ENCODE results near the gene ZFAND3. TPM values are rescaled to one million over a fixed set of nuclear protein-coding genes. Genes with fewer than 3 reads are reported as not detected.

Gene ZFAND3
- total and polyA plus RNA-seq, 3 donors from 2014 or later: 104 to 329 (median 109) TPM

DNA sequence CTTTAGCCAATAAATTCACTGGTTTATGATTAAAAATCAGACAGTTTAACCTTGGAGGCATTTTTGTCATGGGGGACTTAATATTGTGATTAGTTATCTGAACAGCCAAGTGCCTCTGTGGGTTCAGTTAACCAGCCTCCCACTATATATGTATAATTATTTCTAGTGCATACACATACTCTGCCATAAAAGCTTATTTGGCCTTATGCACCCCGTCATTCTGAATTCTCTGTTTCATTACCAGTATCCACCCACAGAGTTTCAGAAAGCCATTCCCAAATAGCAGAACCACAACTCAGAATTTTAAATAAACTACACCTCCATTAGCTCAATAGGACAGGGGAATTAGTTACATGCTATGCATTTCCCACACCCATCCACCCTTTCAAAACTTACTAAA is 279.7 kb downstream of the ZFAND3 start:
- Histone ChIP-seq H3K4me3 (no peak overlapping the region), H3K27ac (no peak overlapping the region), H3K9me3 (no peaks in the 10 kb centered on the region), H3K4me1 (no peaks in the 10 kb centered on the region), H3K36me3 (ENCODE audit: low read depth, missing control alignments) (no peaks in the 10 kb centered on the region), H3K27me3 (no peaks in the 10 kb centered on the region)
- intact Hi-C loops (cut with DNase I; ENCODE audit: low total_unique reads): no loop called here
- DNase-seq: no peak
- WGBS, 2 donors: 91 to 94% methylated on average over 1 of the region's 1 CpG
- no peak for TF ChIP-seq POLR2A (IDR thresholded peaks at IDR 0.05)
- TF ChIP-seq, protein P1, sequence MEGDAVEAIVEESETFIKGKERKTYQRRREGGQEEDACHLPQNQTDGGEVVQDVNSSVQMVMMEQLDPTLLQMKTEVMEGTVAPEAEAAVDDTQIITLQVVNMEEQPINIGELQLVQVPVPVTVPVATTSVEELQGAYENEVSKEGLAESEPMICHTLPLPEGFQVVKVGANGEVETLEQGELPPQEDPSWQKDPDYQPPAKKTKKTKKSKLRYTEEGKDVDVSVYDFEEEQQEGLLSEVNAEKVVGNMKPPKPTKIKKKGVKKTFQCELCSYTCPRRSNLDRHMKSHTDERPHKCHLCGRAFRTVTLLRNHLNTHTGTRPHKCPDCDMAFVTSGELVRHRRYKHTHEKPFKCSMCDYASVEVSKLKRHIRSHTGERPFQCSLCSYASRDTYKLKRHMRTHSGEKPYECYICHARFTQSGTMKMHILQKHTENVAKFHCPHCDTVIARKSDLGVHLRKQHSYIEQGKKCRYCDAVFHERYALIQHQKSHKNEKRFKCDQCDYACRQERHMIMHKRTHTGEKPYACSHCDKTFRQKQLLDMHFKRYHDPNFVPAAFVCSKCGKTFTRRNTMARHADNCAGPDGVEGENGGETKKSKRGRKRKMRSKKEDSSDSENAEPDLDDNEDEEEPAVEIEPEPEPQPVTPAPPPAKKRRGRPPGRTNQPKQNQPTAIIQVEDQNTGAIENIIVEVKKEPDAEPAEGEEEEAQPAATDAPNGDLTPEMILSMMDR (IDR thresholded peaks at IDR 0.05): no peak

DNA sequence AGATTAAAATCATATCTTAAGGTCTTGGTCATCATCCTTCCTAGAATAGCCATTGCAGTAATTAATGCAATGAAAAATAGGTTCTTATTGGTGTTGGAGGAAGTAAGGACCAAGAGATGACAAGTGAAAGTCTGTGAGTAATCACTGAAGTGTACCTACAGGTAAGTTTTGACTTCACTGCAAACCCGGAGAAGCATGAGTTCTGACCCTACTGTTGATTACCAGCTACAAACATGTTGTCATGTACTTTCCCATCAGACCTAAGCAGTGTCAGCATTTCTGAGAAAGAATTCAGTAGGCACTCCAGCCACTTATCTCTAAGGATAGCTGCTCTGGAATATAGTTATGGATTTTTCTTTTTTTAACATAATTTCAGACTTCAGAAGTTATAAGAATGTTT is 280.9 kb downstream of the ZFAND3 start:
- no peak overlapping the region for H3K27ac ChIP-seq
- WGBS, 2 donors: 83 to 91% methylated on average over 1 of the region's 1 CpG
- no peaks in the 10 kb centered on the region for H3K4me1 ChIP-seq
- no peaks in the 10 kb centered on the region for H3K36me3 ChIP-seq (ENCODE audit: low read depth, missing control alignments)
- intact Hi-C loops (cut with DNase I; ENCODE audit: low total_unique reads): no loop called here
- no peaks in the 10 kb centered on the region for H3K27me3 ChIP-seq
- TF ChIP-seq, protein P1 (IDR thresholded peaks at IDR 0.05): no peak
- no peaks in the 10 kb centered on the region for H3K9me3 ChIP-seq
- DNase-seq: no peak
- H3K4me3 ChIP-seq: no peak overlapping the region

DNA sequence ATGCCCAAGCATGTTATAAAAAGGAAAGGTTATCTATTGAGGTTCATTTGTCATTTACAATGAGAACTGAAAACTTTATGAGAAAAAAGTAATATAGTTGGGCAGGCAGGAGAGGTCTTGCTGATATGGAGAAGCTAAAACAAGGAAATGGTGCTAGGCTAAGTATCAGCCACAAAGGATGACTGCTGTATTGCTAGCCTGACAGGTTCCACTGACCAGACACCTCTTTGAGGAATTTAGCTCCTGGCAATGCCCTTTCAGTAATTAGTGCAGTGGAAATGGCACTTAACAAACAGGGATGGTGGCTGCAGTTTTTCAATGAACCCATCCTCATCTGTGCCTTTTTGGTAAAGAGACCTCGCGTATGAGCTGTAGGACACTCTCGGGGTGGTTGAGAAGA is 284.4 kb downstream of the ZFAND3 start:
- 92 to 93% methylated on average over 3 of the region's 3 CpGs for WGBS, 2 donors
- no peak overlapping the region for H3K27ac ChIP-seq
- DNase-seq: no peak
- intact Hi-C loops (cut with DNase I; ENCODE audit: low total_unique reads): no loop called here
- no peak for TF ChIP-seq POLR2A (IDR thresholded peaks at IDR 0.05)
- TF ChIP-seq, protein P1 (IDR thresholded peaks at IDR 0.05): no peak
- no peaks in the 10 kb centered on the region for H3K27me3 ChIP-seq
- no peaks in the 10 kb centered on the region for H3K36me3 ChIP-seq (ENCODE audit: low read depth, missing control alignments)
- H3K4me1 ChIP-seq: no peaks in the 10 kb centered on the region
- H3K4me3 ChIP-seq: no peak overlapping the region
- no peaks in the 10 kb centered on the region for H3K9me3 ChIP-seq

DNA sequence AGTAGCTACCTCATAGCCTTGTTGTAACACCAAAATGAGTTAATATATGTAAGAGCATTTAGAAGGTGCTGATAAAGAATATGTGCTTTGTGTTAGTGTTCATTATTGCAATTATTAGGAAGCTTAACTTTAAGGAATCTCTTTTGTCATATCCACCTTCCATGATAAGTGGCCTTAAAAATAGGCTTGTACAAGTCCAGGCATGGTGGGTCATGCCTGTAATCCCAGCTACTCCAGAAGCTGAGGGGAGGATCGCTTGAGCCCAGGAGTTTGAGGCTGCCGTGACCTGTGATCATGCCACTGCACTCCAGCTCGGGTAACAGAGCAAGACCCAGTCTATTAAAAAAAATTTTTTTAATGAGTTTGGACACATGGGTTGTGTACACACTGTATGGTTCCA is 285.5 kb downstream of the ZFAND3 start:
- no peak overlapping the region for H3K27ac ChIP-seq
- H3K36me3 ChIP-seq (ENCODE audit: low read depth, missing control alignments): no peaks in the 10 kb centered on the region
- DNase-seq: no peak
- WGBS, 2 donors: 92 to 100% methylated on average over 3 of the region's 3 CpGs
- H3K9me3 ChIP-seq: no peaks in the 10 kb centered on the region
- TF ChIP-seq, protein P1 (IDR thresholded peaks at IDR 0.05): no peak
- TF ChIP-seq POLR2A (IDR thresholded peaks at IDR 0.05): no peak
- no peaks in the 10 kb centered on the region for H3K27me3 ChIP-seq
- H3K4me3 ChIP-seq: no peak overlapping the region
- no peaks in the 10 kb centered on the region for H3K4me1 ChIP-seq
- intact Hi-C loops (cut with DNase I; ENCODE audit: low total_unique reads): no loop called here

DNA sequence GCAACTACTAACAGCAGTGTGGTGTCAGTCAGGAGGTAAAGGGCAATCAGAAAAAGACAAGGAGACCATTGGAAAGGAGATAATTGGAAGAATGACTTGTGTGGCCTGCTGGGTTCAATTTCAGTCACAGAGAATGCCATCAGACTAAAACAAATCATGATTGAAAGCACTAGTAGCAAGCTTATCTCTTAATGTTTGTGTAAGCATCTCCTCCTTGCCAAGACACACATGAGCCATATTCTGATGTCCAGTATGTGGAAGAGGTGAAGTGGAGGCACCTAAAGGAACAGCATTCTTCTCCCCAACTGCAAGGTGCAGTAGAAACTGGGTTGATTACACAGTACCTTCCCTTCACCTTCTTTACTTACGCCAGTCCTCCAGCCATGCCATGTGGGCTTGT is 287.5 kb downstream of the ZFAND3 start:
- H3K36me3 ChIP-seq (ENCODE audit: low read depth, missing control alignments): no peaks in the 10 kb centered on the region
- TF ChIP-seq, protein P1 (IDR thresholded peaks at IDR 0.05): no peak
- TF ChIP-seq POLR2A (IDR thresholded peaks at IDR 0.05): no peak
- no peak for DNase-seq
- H3K4me1 ChIP-seq: no peaks in the 10 kb centered on the region
- H3K9me3 ChIP-seq: no peaks in the 10 kb centered on the region
- no peak overlapping the region for H3K27ac ChIP-seq
- intact Hi-C loops (cut with DNase I; ENCODE audit: low total_unique reads): no loop called here
- no peaks in the 10 kb centered on the region for H3K27me3 ChIP-seq
- H3K4me3 ChIP-seq: no peak overlapping the region
- 93 to 94% methylated on average over 1 of the region's 1 CpG for WGBS, 2 donors

Data from testis (tissue), 3 donors.